GM21717 (cell line): ENCODE results near the gene SH3BGRL2.

Source experiments
- ATAC-seq: cut with Tn5 transposase; IDR thresholded peaks from one replicate; pipeline ENCODE4 v1.9.1; 2021; ENCODE audit warnings: mild to moderate bottlenecking, moderate library complexity; ENCODE audit not compliant: unreplicated experiment

Gene SH3BGRL2

DNA sequence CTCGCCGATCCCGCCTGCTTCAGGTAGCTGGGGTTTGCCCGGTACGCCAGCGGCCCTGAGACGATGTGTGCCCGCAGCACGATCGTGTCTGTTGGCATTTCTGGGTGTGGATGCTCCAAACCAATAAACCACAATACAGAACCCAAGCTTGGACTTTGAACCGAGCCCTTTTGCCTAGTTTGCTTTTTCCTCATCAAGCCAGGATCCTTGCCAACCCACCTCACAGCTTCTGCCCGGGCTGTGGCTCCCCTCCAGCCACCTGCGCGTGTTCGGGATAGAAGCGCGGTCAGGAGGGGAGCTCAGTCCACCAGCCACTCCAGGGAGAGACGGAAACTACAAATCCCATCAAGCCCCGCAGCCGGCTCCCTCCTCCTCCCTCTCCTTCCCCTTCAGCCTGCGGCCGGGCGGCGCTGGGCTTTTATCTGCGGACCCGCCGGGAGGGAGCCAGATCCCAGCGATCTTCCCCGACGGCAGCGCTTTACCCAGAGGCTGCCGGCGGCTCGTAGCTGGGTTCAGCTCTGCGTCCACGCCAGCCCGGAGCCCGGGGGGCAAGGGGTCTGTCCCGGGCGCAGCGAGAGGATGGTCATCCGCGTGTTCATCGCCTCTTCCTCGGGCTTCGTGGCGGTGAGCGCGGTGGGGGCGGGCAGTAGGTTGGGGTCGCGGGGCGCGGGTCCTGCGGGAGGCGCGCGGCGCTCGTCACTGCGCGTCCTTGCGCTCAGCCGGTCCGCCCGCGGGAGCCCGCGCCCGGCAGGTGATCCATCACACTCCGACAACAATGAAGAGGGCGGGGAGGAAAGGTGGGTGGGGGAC is at the start of gene SH3BGRL2:
TSS of gene SH3BGRL2 (plus strand) at position 447 of the 810 bp plus-strand sequence. CDS start at position 580, 133 bp downstream.
- peak; percentile 44 for ATAC-seq

DNA sequence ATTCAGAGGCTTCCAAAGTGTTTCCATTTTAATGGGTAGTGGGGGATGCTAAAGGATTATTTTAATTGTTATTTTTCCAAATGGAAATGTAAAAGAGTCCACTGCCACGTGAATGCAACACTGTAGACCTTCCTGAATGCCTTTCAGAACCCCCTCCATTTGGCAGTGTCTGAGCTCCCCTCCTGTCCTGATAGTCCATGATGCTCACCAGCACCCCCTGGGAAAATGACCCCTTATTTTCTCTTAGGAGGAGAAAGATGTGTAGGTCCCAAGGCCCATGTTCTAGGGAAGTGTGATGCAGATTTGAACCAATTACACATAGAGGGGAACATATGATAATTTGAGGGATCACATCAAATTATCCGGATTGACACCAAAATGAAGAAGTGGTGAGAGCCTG is 46.8 kb upstream of the SH3BGRL2 start:
- no peak for ATAC-seq

DNA sequence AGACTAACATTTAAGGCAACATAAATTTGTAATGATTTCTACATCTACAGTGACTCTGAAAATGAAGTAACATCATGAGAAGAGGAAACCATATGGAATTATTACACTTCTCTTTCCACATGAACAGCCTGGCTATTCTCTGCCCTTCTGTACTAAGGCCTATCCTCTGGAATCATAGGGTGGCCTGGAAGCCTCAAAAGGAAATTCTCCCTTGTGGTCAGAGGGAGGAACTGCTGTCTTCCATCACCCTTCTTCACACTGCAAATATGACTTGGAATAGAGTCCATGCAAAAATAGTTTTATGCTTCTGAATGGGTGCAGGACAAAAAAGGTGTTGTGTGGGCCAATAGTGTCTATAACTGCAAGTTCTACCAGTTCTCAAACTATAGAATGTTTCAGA is 44.6 kb upstream of the SH3BGRL2 start:
- ATAC-seq = no peak

DNA sequence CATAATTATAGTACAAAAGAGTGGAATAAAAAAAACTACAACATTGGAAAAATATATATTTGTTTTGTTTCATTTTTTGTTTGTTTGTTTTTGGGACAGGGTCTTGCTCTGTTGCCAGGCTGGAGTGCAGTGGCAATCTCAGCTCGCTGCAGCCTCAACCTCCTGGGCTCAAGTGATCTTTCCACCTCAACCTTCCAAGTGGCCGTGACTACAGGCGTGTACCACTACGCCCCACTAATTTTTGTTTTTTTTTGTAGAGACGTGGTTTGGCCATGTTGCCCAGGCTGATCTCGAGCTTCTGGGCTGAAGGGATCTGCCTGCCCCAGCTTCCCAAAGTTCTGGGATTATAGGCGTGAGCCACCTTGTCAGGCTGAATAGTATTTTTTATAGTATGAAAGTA is 41.4 kb upstream of the SH3BGRL2 start:
- ATAC-seq = no peak

DNA sequence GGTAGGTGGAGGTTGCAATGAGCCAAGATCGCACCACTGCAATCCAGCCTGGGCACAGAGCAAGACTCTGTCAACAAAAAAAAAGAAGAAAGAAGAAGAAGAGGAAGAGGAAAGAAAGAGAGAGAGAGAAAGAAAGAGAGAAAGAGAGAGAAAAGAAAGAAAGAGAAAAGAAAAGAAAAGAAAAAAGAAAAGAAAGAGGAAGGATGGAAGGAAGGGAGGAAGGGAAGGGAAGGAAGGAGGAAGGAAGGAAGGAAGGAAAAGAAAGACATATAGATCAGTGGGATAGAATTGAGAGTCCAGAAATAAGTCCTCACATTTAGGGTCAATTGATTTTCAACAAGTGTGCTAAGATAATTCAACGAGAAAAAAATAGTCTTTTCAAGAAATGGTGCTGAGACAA is 34.0 kb upstream of the SH3BGRL2 start:
- no peak for ATAC-seq

DNA sequence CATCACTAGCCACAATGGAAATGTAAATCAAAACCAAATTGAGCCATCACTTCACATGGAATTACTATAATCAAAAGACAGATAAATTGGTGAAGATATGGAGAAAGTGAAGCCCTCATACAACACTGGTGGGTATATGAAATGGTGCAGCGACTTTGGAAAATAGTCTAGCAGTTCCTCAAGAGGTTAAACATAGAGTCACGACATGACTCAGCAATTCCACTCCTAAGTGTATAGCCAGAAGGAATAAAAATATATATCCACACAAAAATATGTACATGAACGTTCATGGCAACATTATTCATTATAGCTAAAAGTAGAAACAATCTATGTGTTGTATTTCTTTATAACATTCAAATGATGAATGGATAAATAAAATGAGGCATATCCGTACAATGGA is 33.1 kb upstream of the SH3BGRL2 start:
- no peak for ATAC-seq

DNA sequence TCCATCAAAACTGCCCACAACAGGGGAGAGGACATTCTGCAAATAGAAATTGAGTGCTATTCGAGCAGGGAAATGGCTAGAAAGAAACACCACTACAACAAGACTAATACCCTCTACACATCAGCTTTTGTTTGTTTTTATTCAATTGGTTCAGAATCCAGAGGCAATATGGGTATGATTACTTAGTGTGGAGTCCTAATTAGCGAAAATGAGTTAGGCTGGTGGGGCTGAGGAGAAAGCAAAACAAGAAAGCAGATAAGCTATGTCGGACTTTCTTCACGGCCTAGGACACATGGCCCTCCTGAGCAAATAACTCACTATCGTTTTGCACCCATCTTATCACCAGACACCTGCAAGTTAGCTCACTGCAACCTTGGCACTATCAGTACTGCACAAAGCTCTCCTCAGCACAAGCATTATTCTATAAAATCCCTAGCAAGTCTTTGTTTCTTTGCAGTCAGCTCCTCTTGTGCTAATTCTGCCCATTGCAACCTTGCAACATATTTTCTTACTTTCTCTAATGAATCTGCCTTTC is 31.3 kb upstream of the SH3BGRL2 start:
- no peak for ATAC-seq

DNA sequence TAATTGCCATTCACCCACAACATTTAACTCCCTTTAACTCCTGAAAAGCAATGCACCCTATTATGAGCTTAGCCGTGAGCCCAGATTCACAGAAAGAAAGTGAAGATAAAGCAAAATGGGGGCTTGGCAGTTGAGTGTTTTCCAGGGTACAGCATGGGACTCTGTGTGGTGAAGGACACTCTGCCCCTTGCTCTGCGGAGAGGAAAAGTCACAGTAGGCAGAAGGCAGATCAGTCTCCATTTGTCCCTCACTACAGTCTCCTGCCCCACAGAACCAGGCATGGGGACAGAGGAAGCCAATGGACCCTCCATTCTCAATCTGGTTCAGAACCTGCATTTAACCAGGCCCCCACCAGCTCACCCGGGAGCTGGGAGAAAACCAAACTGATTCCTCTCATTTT is 30.8 kb upstream of the SH3BGRL2 start:
- no peak for ATAC-seq

DNA sequence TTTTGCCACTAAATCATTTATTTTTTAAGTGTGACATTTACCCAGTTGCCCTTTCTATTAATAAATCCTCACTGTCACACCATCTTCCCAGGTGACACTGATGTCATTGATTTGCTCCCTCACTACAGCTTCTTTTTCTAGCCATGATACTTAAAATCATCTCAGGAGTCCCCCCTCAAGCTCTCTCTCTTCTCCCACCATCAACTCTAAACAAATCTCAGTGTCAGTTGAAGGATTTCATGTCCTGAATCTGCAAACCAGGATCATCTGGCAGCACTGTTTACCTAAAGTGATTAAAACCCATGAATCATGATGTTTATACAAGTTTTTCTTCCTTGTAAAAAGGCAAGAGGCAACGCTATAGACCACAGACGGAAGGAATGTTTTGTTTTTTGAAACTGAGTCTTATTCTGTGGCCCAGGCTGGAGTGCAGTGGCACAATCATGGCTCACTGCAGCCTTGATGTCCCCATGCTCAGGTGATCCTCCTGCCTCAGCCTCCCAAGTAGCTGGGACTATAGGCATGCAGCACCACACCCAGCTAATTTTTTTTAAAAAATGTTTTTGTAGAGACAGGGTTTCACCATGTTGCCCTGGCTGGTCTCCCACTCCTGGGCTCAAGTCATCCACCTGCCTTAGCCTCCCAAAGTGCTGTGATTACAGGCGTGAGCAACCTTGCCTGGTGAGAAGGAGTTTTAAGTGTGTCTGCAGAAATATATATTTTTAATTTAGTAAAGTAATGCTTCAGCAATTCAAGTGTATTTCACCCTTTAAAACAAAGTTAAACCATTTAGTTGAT is 30.1 kb upstream of the SH3BGRL2 start:
- no peak for ATAC-seq

DNA sequence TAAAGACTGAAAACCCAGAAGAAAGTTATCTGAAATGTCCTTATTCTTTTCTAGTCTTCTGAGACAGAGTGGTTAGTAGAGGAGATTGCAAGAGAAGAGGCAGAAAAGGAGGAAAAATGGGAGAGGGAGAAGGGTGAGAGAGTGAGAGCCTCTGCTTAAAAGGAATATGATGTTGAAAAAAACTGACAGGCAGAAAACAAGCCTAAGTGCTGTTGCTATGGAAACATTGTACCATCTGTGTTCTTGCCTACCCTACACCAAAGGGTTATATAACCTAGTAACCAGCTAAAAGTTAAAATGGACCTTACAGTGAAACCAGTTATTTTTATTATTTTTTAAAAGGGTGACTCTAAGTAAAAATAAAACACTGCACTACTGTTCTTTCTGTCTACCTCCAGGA is 28.3 kb upstream of the SH3BGRL2 start:
- ATAC-seq = no peak

DNA sequence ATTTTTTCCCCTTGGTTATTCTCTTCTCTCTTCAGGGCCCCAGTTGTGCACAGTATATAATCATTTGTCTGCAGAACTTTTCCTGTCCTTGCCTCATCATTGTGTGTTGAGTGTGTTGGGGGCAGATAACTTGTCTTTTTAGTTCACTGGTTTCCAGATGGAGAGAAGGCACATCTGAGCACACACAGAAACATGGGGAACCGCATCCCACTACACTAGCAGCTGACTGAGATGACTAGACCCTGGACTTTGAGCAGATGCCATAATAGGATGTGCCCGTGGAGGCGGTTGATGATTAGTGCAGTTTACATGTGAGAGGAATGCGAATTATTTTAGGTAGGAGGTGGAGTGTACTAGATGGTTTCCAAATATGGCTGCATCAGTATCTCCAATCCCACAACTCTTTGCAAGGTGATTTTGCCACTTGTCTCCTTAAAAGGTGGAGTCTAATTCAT is 26.5 kb upstream of the SH3BGRL2 start:
- ATAC-seq = no peak

DNA sequence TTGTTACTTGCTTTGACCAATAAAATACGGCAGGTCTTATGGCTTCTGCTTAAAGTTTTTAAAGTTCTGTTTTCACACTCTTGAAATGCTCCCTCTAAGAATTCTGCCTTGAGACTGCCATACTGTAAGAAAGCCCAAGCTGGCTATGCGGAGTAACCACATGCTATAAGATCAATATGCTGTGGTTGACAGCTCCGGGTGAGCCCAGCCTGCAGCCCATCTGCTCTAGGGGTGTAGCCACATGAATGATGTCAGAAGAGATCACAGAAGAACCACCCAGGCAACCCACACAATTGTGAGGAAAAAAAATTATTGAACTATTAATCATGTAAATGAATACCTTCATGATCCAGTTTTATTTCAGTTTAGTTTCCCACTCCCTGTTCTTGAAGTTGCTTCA is 26.1 kb upstream of the SH3BGRL2 start:
- ATAC-seq = no peak

DNA sequence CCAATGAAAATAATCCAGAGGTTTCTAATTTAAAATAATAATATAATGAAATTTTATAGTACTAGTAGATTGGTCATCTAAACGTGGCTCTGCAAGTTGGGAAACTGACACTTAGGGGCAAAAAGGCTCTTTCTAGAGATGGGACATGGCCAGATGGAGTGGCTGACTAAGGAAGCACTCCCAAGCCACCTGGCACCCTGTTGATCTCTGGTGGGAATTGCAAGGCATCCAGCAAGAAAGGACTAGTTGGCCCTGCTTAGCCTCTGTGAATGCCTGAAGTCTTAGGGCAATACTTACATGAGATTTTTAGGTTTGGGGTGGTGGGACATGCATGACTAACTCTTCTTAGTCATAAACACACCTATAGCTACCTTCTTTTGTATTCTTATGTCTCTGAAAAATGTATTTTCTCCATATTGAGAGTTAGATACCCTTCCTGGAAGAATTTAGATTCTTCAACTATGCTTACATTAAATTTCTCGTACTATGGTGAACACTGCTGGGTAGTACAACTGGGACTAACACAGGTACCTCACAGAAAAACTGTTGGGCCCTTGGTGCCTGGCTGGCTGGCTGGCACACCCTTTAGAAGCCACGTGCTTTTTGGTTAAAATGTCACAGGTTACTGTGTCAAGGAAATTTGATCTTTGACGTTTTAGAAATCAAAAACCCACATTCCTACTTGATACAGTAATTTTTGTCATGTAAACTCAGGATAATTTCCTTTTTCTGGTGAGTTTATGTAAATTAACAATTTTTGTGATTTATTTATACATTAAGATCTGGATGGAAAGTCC is 25.0 kb upstream of the SH3BGRL2 start:
- no peak for ATAC-seq

DNA sequence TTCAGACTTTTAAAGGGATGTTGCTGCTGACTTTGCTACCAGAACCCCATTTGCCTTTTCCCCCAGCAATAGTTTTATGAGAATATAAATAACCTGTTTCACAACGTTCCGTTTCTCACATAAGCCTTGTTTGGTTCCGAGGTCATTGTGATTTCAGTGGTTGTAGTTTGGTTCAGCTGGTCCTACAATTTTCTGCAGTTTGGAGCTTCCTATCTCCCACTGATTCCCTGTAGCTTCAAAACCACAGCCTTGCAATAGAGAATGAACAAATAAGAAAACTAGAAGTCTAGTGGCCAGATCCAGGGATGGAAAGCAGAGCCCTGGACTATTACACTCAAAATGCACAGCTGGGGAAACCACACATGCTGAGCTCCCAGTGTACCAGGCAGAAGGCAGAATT is 24.1 kb upstream of the SH3BGRL2 start:
- ATAC-seq = no peak

DNA sequence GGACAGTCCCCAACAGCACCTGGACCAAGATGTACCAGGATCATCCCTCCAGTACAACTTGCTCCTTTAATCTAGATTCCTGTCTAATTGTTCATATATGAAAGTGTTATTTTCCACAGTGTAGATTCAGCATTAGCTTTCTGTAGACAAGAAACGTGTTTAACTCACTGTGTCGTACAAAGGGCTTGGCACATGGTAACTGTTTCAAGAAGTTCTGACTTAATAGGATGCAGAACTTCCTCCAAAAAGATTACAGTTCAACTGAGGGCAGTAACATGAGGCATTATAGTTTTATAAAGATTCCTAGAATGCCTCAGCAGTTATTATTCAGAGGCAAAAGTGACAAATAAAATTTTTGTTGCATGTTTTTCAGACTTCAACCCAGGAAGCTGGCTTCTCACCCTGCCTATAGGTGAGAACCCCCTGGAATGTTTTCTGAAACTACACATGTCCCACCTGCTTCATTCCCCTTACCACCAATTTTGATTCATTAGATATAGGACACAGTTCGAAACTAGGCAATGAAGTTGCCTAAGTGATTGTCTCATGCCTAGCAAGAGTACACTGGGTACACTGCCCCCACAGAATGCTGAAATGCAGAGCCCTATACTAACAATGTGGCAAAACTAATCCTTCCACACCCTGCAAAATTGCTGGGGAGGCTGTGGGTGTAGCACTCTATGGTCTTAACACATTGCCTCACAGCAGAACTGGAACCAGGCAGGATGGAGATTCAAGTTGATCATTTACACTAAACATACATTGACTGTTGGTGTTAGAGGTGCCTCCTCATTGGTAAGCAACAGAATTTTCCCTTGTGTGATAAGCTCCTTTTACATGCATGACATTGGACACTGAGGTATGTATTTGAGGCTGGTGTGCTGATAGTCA is 22.6 kb upstream of the SH3BGRL2 start:
- ATAC-seq = no peak

DNA sequence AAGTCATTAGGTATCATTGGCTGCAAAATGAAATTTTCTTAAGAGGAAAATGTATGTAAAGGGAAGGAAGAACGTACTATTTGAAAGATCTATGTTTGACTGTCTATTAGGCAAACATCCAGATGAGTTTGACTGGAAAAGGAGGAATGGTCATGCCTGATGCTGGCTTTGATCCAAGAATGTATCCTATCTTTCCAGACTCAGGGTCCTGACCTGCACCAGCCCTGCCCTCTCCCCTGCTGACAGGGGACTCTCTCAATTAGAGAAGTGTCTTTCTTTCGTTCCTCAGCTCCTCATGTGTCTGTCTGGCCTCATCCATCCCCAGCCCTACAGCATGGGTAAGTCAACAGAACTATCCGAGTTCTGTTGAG is 21.9 kb upstream of the SH3BGRL2 start:
- ATAC-seq = no peak

DNA sequence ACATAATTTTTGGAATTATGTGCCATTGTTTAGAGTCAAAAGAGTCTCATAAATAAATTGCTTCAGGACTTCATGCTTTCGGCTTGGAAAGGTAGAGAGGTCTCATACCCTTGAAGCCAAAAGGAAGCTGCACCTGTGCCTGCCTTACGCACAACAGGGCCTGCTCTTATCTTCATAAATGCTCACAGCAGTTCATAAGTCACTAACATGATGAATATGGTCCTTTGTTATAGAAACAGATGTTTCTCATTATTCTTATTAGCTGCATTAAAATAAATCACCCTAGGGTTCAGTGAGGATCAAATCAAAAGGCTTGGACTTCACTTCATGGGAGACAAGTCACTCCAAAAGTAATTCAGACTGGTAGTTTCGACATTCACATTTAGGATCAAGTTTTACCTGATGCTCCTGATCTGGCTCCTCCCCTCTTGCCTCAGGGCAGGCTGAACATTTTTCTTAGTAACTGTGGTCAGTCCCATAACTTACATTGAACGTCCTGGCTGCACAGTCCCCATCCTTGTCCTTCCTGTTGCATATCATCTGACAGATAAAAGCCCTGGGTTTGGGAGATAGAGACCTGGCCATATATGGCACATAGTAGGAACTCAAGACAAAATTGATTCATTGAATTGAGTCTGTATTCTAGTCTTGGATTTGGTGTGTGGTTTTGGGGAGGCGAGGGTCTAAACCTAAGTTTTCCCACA is 20.7 kb upstream of the SH3BGRL2 start:
- no peak for ATAC-seq

DNA sequence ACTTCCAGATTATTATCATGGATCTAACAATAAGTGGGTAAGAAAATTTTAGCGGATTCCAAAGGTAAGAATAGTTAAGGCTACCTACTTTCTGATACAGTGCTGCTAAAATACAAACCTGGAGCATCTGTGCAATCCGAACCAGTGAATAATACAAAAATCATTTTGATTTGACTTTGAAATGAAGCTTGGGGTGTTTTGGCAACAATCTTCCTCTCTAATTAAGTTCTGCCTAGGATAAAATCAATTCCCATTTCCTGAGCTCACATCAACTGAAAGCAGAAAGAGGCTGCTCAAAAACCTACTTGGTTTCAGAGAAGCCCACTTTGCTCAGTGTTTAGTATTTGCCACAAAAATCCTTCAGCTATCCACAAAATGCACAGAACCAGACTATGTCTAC is 18.7 kb upstream of the SH3BGRL2 start:
- ATAC-seq = no peak

DNA sequence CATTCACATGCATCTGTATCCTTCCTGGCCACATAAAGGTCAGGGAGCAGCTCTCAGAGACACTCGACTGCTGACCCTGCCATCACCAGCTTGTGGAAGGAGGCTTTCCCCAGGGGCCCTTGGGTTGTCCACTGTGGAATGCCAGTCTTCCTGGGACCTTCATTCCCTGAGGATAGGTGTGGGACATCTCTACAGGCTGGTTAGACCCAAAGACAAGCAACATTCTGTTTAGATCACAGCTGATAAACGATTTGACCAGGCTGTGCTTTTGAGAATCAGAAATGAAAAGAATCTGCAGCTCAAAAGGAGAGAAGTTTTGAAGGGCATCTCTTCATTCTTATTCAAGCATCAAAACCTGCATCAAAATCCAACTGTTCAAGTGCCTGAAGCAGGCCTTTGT is 18.2 kb upstream of the SH3BGRL2 start:
- ATAC-seq = no peak

DNA sequence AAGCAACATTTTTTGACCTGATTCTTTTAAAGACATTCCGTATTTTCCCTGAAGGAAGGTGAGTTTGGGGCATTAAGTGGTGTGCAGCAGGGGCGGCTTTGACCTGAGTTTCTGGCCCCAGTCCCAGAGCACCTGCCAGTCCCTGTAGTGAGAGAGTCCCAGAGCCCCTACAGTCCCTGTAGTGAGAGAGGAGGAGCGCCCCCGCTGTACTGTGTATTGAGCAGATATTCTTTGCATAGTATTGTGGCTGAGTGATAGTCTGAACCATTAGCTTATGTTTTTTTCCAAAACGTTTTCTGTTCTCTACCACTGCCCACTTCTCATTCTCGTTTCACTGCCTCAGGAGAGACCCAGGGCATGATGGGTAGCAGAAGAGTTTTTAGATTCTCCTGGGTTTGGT is 17.2 kb upstream of the SH3BGRL2 start:
- ATAC-seq = no peak
